ENCODE measurements around the gene MTX1.
"Not testable (repeated sequence)": the region's sequence is repeated elsewhere in the genome, so short reads cannot be mapped to it uniquely, and the experiment has no call there.

Gene MTX1

GRCh38 chr1:155208541-155209311 is at the start of gene MTX1:
Gene MTX1, plus strand, starts transcription at chr1:155208695. Its CDS starts 110 bp downstream, at chr1:155208805.
- DNase-seq, result peak; percentile 78 to 80

- no peak for DNase-seq
These were observed 49.5 kb upstream of the MTX1 start for GRCh38 chr1:155158991-155159390.

GRCh38 chr1:155160128-155160527 is 48.4 kb upstream of the MTX1 start:
- DNase-seq, result no peak

- not testable (repeated sequence) for DNase-seq
These were observed 45.9 kb upstream of the MTX1 start for GRCh38 chr1:155162631-155163030.

GRCh38 chr1:155163785-155164184 is 44.7 kb upstream of the MTX1 start:
- DNase-seq, result not testable (repeated sequence)

GRCh38 chr1:155164625-155165024 is 43.9 kb upstream of the MTX1 start:
- DNase-seq, result not testable (repeated sequence)

- no peak for DNase-seq
These were observed 42.4 kb upstream of the MTX1 start for GRCh38 chr1:155166051-155166470.

GRCh38 chr1:155166471-155167165 is 41.9 kb upstream of the MTX1 start:
- no peak for DNase-seq

- peak; percentile 87 to 93 for DNase-seq
These were observed 41.1 kb upstream of the MTX1 start for GRCh38 chr1:155167166-155168104.

- not testable (repeated sequence) for DNase-seq
These were observed 40.4 kb upstream of the MTX1 start for GRCh38 chr1:155168105-155168445.

- no peak for DNase-seq
These were observed 39.9 kb upstream of the MTX1 start for GRCh38 chr1:155168456-155169210.

GRCh38 chr1:155169541-155169940 is 39.0 kb upstream of the MTX1 start:
- DNase-seq, result no peak

GRCh38 chr1:155170101-155170785 is 38.3 kb upstream of the MTX1 start:
- DNase-seq, result no peak

GRCh38 chr1:155170806-155171205 is 37.7 kb upstream of the MTX1 start:
- no peak for DNase-seq

- DNase-seq, result no peak
These were observed 36.4 kb upstream of the MTX1 start for GRCh38 chr1:155171836-155172731.

- peak; percentile 92 to 93 for DNase-seq
These were observed 35.6 kb upstream of the MTX1 start, which contains the start of gene KRTCAP2 for GRCh38 chr1:155172732-155173477. Gene KRTCAP2, minus strand, starts transcription at chr1:155173304. Its CDS starts 80 bp downstream, at chr1:155173224.

GRCh38 chr1:155173478-155174323 is 34.8 kb upstream of the MTX1 start, which contains the start of gene TRIM46:
Gene TRIM46, plus strand, starts transcription at chr1:155173849. Its CDS starts 118 bp downstream, at chr1:155173967.
- peak; percentile 70 for DNase-seq

All from stimulated activated CD4-positive, alpha-beta T cell treated with anti-CD3 and anti-CD28 coated beads, Interleukin-2, amount 100 ng/mL, for 48 hours (primary cell).